Fibroblast of skin of back (primary cell): ENCODE results near the gene PCDHAC1. TPM values are rescaled to one million over a fixed set of nuclear protein-coding genes. Genes with fewer than 3 reads are reported as not detected.
A peak's percentile ranks its signal among the peaks of the same experiment; 100 is the strongest.
"Not testable (repeated sequence)": the region's sequence is repeated elsewhere in the genome, so short reads cannot be mapped to it uniquely, and the experiment has no call there.

Experiments used
- DNase-seq: peaks from one replicate; pipeline ENCODE4 v3.0.0-alpha.2; 2013
- polyA plus RNA-seq, 2 experiments: library from polyadenylated mRNA; unstranded; fragments of 120-200 nt; gene quantifications; one replicate each; pipeline ENCODE4 v1.2.1, GENCODE V29; 2013; ENCODE audit not compliant: insufficient read length in 2 of 2

PCDHAC1 gene, protein sequence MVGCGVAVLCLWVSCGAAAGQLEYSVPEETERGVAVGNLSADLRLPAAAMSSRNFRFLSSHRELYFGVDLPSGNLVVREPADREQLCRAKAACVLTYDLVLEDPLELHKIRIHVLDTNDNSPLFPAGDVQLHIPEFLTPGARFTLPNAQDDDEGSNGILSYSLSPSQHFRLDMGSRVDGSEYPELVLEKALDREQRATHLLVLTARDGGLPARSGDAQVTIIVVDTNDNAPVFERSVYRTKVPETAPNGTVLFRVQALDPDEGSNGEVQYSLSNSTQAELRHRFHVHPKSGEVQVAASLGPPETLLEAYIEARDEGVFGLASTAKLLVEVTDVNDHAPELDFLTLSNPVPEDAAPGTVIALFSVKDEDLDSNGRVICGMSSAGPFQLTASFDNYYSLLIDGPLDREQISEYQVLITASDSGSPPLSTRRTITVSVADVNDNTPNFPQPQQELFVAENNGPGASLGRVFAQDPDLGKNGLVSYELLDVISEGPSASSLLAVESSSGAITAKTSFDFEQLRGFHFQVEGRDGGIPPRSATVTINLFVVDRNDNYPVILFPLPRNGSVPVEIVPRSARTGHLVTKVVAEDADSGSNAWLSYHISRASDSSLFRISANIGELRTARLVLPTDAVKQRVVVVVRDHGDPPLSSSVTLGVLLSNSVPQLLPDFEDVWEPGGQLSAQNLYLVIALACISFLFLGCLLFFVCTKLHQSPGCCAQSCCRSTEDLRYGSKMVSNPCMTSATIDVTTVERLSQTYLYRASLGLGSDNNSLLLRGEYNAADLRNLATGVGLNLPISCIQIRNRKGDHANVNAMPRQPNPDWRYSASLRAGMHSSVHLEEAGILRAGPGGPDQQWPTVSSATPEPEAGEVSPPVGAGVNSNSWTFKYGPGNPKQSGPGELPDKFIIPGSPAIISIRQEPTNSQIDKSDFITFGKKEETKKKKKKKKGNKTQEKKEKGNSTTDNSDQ
- not detected for polyA plus RNA-seq (2013, experiment 1 of 2; ENCODE audit: insufficient read length)
- polyA plus RNA-seq (2013, experiment 2 of 2; ENCODE audit: insufficient read length), result 0.04 TPM

DNA sequence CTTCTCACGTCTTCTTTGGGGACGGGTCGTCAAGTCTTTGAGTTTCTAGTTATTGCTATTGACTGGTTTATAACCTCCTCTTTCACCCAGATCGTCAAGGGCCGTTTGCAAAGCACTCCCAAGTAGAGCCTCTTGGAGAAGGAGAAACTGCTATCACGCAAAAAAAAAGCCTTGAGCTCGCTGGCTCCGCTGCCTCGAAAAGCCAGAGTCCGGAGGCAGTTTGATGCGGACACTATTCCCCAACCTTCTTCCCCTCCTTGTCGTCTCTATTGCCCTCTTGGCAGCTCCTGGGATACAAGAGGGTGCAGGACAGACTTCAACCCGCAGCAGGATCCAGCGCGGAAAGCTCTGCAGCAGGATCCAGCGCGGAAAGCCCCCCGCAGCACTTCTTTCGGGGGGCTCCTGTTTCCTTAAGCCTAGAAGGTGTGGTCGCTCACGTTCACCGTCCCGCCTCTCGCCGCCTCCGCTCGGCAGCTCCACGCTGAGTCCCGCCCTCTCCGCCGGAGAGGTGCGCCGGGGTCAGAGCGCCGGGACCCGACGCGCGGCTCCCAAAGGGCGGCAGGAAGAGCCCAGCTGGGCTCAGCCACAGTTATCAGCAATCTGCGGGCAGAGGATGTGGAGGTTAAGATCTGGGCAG is at the start of gene PCDHAC1:
Gene PCDHAC1 (plus strand): TSS at position 494 of the 637 bp plus-strand sequence. CDS start 594 bp downstream, outside the sequence.
- no peak for DNase-seq

DNA sequence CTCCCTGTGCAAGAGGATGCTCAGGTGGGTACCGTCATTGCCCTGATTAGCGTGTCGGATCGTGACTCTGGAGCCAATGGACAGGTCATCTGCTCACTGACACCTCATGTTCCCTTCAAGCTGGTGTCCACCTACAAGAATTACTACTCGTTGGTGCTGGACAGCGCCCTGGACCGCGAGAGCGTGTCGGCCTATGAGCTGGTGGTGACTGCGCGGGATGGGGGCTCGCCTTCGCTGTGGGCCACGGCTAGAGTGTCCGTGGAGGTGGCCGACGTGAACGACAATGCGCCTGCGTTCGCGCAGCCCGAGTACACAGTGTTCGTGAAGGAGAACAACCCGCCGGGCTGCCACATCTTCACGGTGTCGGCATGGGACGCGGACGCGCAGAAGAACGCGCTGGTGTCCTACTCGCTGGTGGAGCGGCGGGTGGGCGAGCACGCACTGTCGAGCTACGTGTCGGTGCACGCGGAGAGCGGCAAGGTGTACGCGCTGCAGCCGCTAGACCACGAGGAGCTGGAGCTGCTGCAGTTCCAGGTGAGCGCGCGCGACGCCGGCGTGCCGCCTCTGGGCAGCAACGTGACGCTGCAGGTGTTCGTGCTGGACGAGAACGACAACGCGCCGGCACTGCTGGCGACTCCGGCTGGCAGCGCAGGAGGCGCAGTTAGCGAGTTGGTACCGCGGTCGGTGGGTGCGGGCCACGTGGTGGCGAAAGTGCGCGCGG is 49.4 kb upstream of the PCDHAC1 start:
- DNase-seq, result not testable (repeated sequence)

DNA sequence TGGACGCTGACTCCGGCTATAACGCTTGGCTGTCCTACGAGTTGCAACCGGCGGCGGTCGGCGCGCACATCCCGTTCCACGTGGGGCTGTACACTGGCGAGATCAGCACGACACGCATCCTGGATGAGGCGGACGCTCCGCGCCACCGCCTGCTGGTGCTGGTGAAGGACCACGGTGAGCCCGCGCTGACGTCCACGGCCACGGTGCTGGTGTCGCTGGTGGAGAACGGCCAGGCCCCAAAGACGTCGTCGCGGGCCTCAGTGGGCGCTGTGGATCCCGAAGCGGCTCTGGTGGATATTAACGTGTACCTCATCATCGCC is 48.9 kb upstream of the PCDHAC1 start:
- no peak for DNase-seq

DNA sequence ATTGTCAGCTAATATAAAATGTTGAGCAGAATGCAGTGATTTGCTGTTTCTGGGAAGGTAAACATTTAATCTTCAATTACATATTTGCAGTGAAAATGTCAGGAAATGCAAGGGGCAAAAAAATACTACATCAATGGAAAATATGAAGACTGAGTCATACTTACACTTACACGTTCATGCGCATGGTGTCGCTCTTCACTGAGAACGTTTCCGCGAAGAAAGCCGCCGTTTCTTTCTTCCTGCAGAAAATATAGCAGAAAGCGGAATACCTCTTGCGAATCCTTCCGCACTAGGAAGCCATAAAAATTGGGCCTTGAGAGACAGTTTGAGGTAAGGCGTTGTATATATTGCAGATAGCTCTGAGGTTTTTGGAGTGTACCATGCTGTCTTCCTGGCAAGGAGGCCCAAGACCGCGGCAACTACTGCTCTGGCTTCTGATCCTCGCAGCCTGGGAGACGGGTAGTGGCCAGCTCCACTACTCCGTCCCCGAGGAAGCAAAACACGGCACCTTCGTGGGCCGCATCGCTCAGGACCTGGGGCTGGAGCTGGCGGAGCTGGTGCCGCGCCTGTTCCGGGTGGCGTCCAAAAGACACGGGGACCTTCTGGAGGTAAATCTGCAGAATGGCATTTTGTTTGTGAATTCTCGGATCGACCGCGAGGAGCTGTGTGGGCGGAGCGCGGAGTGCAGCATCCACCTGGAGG is 44.1 kb upstream of the PCDHAC1 start, which contains the start of gene PCDHA13:
Gene PCDHA13 (plus strand): TSS at position 236 of the 702 bp plus-strand sequence. CDS start 145 bp downstream, at position 381.
- no peak for DNase-seq

DNA sequence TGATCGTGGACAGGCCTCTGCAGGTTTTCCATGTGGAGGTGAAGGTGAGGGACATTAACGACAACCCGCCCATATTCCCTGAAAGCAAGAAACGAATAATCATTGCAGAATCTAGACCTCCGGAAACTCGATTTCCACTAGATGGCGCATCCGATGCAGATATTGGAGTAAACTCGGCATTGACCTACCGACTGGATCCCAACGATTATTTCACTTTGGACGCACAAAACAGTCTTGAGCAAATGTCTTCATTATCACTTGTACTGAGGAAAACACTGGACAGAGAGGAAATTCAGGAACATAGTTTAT is 43.6 kb upstream of the PCDHAC1 start:
- no peak for DNase-seq

DNA sequence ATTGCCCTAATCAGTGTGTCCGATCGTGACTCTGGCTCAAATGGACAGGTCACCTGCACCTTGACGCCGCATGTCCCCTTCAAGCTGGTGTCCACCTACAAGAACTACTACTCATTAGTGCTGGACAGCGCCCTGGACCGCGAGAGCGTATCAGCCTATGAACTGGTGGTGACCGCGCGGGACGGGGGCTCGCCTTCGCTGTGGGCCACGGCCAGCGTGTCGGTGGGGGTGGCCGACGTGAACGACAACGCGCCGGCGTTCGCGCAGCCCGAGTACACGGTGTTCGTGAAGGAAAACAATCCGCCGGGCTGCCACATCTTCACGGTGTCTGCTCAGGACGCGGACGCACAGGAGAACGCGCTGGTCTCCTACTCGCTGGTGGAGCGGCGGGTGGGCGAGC is 42.7 kb upstream of the PCDHAC1 start:
- no peak for DNase-seq

DNA sequence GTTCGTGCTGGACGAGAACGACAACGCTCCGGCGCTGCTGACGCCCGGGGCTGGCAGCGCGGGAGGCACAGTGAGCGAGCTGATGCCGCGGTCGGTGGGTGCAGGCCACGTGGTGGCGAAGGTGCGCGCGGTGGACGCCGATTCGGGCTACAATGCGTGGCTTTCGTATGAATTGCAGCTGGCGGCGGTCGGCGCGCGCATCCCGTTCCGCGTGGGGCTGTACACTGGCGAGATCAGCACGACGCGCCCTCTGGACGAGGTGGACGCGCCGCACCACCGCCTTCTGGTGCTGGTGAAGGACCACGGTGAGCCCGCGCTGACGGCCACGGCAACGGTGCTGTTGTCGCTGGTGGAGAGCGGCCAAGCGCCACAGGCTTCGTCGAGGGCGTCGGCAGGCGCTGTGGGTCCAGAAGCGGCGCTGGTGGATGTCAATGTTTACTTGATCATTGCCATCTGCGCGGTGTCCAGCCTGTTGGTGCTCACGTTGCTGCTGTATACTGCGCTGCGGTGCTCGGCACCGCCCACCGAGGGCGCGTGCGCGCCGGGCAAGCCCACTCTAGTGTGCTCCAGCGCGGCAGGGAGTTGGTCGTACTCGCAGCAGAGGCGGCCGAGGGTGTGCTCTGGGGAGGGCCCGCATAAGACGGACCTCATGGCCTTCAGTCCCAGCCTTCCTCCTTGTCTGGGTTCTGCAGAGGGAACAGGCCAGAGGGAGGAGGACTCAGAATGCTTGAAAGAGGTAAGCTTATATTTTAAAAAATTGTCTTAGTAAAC is 42.0 kb upstream of the PCDHAC1 start:
- no peak for DNase-seq

DNA sequence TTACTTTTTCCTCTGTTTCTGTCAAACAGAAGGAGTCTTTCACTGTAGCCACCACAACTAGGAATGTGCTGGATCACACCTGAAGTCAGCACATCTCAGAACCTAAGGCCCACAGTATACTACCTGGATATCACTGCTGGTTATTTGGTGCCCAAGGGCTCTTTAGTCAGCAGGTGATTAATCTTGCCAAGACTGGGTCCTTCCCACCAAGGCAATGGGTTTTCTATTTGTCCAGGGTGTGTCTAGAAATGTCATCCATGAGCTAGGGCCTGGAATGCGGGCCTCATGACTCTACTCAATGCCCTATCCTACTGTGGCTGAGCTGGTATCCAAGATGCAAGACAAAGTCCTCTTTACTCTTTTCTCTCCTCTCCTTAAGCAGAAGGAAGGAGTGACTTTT is 9.8 kb upstream of the PCDHAC1 start:
- DNase-seq, result no peak

DNA sequence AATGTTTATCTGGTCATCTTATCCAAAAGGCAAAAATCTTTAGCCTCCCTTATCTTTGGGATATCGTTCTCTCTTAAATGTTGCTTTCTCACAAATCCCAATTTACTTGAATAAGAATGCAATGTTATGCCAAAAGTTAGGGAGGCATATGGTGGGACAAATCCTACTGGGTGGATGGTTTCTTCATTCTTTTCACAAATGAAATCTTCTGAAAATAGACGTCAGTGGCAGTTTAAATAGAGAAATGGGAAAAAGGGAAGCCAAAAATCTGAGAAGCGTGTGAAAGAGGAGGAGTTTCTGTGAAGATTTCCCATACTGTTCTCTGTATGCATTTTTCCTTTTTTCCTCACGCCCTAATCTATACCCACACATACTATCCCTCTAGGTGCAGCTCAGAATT is 2.5 kb upstream of the PCDHAC1 start:
- DNase-seq, result no peak

DNA sequence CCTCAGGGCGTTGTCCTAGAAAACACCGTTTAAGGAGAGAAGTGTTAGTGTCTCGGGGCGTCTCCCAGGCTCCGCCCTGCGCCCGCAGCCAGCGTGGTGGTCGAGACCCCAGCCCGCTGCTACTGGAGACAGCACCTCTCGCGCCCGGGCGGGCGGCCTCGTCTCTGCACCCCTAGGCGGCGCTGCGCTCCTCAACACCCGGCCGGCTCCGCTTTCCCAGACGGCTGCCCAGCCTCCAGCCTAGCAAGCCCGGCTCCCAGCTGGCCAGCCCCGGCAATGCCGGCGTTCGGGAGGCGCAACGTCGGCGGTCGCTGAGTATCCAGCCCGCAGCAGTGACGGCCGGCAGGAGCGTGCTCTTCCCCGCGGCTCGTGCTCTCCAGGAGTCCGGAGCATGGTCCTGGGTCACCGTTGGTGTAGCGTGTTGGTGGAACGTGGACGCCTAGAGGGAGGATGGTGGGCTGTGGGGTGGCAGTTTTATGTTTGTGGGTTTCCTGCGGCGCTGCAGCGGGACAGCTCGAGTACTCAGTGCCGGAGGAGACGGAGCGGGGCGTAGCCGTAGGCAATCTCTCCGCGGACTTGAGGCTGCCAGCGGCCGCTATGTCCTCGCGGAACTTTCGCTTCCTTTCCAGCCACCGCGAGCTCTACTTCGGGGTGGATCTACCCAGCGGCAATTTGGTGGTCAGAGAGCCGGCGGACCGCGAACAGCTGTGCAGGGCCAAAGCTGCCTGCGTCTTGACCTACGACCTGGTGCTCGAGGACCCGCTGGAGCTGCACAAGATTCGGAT is 536 bp downstream of the PCDHAC1 start:
- DNase-seq, result peak; percentile 53

DNA sequence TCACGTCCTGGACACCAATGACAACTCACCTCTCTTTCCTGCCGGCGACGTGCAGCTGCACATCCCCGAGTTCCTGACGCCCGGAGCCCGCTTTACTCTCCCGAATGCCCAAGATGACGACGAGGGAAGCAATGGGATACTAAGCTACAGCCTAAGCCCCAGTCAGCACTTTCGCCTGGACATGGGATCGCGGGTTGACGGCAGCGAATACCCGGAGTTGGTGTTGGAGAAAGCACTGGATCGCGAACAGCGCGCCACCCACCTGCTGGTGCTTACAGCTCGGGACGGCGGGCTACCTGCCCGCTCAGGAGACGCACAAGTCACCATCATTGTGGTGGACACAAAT is 1.1 kb downstream of the PCDHAC1 start:
- DNase-seq, result no peak

DNA sequence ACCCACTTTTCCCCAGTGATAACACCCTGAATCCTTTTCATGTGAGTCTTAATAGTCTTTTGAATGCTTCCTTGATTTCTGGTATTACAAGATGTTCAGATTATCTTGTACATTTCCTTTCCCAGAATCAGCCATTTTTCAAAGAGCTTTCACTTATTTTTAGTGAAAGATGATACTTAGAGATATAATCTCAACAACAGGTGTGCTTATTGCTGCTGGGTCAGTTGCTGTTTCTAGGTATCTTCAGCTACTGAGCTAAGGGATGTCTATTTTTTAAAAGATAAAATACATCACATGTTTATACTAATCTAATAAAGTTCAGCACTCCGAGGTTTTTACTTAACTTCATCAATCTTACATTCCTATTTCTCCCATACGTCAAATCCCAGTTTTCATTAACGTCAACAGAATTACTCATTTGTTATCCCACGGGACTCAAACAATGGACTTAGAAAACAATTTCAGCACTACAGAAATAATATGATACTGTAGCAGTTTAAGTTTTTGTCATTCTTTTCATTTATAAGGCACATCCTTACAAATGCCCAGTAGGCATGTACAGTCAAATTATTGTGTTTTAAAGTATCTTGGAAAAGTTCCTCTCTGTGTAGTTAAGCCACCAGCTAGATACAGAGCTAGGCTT is 9.0 kb downstream of the PCDHAC1 start:
- no peak for DNase-seq

DNA sequence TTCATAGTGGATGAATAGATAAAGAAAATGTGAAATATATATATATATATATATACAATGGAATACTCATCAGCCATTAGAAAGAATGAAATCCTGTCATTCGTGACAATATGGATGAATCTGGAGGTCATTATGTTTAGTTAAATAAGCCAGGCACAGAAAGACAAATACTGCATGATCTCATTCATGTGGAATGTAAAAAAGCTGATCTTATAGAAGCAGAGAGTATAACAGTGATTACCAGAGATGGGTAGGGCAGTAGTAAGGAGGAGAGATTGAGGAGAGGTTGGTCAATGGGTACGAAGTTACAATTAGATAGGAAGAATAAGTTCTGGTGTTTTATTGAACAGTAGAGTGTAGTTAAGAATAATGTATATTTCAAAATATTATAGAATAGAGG is 20.5 kb downstream of the PCDHAC1 start:
- DNase-seq, result no peak

DNA sequence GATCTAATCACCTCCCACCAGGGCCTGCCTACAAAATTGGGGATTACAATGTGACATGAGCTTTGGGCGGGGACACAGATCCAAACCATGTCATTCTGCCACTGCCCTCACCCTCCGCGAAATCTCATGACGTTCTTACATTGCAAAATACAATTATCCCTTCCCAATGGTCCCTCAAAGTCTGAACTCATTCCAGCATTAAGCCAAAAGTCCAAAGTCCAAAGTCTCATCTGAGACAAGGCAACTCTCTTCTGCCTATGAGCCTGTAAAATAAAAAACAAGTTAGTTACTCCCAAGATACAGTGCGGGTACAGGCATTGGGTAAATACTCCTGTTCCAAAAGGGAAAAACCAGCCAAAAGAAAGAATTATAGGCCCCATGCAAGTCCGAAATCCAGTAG is 25.5 kb downstream of the PCDHAC1 start:
- DNase-seq, result no peak

DNA sequence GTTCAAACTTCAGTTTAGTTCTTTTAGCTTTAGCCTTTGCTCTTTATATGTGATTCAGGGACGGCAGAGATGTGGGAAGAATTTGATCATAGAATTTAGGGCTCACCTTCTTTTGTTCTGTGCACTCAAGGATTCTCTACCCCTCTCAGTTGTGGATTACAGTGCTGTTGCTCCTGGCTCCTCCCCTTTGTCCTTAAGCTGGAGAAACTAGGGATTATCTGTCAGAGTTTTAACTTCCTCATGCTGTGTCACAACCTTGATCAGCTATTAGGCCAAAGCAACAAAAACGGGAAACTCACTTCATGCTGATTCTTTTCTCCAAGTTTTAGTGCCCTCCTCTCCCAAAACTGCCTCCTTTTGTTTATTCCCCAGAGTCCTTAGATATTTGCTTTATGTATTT is 27.1 kb downstream of the PCDHAC1 start:
- no peak for DNase-seq

DNA sequence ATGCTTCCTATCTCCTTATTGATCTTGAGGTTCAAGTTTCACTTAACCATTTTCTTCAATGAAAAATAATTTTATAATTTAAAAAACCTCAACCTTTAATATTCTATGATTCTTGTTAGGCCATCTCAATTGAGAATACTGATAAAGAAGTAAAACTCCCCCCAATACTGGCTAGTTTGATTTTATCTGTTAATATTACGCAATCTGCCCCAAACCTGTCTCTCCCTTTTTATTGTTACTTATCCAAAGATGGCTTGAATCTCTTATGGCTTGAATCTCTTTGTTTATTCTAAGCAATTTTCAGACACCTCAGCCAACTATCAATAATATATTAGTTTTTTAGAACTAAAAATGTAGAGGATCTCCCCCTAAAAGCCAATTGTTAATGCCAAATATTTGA is 36.1 kb downstream of the PCDHAC1 start:
- no peak for DNase-seq

DNA sequence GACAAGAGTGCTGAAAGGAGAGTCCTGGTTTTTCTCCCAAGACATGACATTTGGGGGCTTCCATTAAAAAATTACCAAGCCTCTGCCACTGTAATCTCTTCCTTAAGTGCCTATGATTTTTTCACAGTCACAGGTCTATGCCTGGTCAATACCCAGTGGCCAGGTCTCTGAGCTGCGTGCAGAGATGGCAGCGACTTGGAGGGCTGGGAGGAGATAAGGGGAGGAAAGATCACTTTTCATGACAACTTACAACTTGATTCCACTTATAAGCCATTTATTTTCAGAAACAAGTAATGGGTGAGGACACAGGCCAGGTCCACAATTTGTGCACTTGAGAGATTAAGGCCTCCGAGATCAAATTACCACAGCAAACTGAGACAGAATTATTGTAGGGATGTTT is 38.3 kb downstream of the PCDHAC1 start:
- DNase-seq, result no peak

DNA sequence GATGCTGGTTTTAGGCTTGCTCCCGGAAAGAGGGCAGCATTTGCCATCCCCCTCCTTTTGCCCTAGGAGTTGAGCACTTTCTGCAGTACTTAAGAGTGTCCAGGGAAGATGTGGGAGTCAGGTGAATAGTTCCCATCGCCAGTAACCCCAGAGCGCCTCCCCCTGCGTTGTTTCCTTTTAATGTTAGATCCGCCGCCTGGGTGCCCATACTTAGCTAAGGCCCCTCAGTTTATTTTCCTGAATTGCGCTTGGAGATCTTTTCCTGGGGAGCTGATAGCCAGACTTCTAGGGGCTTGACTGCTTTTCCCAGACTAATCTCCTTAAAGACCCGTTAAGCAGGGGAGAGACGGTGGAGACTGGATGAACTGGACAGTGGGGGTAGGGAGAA is 39.8 kb downstream of the PCDHAC1 start:
- no peak for DNase-seq
